GM12864 (cell line): ENCODE data around the gene STK32C.

Experiments
- DNase-seq: peaks from one replicate; pipeline ENCODE4 v3.0.0-alpha.2; 2011; ENCODE audit warnings: low read depth
- H3K4me3 ChIP-seq: 2 replicates; pipeline ENCODE4 v1.5.1; 2011; ENCODE audit warnings: mild to moderate bottlenecking, low read depth, low read length, control low read depth
- TF ChIP-seq, protein P1 (sequence below): IDR thresholded peaks from 2 replicates; pipeline ENCODE4 v1.5.1; 2011; ENCODE audit warnings: low read depth, mild to moderate bottlenecking, moderate library complexity, low read length, control low read depth, inconsistent platforms; ENCODE audit errors: missing control alignments

The STK32C gene

DNA sequence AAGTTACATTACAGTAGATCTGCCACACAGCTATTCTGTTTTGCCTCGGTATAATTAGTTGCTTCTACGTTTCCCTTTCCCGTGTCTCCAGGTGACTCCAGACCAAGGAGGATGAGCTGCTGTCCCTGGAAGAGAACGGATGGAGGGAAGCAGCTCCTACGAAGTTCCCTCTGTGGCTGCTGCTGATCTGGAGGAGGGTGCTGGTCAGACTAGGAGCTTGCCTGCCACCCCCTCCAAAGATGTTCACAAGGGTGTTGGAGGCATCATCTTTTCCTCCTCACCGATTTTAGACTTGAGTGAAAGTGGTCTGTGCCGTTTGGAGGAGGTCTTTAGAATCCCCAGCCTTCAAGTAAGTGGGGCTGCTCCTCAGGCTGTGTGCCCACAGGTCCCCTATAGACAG lies 25.6 kb upstream of the STK32C start:
- H3K4me3 ChIP-seq = no peak overlapping the region
- TF ChIP-seq, protein P1, sequence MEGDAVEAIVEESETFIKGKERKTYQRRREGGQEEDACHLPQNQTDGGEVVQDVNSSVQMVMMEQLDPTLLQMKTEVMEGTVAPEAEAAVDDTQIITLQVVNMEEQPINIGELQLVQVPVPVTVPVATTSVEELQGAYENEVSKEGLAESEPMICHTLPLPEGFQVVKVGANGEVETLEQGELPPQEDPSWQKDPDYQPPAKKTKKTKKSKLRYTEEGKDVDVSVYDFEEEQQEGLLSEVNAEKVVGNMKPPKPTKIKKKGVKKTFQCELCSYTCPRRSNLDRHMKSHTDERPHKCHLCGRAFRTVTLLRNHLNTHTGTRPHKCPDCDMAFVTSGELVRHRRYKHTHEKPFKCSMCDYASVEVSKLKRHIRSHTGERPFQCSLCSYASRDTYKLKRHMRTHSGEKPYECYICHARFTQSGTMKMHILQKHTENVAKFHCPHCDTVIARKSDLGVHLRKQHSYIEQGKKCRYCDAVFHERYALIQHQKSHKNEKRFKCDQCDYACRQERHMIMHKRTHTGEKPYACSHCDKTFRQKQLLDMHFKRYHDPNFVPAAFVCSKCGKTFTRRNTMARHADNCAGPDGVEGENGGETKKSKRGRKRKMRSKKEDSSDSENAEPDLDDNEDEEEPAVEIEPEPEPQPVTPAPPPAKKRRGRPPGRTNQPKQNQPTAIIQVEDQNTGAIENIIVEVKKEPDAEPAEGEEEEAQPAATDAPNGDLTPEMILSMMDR = no peak

DNA sequence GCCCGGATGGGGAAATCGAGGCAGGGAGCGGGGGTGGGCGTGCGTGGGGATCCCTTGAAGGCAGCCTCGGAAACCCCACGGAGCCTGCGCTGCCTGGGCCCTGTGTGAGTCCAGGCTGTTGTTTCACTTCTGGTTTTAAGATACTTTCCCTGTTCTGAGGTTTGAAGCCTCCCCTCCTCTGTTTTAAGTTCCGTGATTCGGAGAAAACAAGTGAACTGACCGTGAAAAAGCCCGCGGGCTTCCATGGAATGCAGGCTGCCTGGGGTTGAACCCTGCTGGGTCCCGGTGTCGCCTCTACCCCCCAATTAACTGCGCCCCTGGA lies 24.6 kb upstream of the STK32C start:
- TF ChIP-seq, protein P1 = no peak
- peak overlapping the region; percentile 83 for H3K4me3 ChIP-seq
- DNase-seq = peak; percentile 47

More for the DNA sequence above, 25.6 kb upstream of the STK32C start:
- DNase-seq = no peak

DNA sequence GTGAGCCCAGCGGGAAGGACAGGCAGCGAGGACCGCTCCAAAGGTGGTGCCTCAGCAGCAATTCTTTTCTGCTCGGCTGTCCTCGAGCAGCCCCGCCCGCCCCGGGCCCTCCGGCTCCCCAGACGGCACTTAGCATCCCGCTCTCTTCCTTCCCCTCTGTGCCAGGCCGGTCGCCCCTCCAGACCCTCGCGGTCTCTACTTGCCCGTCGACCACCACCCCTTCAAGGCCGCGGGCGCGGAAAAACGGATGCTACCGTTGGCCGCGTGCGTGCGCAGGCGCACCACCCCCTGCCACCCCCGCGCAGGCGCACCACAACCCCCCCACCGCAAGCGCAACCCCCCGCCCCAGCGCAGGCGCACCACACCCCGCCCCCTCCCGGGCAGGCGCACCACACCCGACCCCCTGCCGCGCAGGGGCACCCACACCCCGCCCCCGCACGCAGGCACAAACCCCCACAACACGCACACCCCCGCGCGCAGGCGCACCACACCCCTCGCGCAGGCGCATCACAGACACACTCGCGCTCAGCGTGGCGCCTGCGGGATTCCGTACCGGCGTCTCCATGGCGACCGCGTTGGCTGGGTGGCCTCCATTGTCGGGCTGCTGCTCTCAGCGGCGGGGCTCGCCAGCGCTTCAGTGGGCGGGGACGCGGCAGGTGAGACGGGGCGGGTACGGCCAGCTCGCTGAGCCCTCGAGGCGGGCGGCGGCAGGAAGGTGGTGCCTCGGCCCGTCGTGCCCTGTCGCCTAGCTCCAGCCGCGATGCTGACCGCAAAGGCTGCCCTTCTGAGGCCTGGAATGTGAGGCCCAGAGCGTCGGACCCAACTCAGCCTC lies 24.1 kb upstream of the STK32C start, which contains the start of gene LRRC27:
TSS of gene LRRC27 (plus strand) at position 593 of the 832 bp plus-strand sequence. CDS start 1,332 bp downstream, outside the sequence.
- DNase-seq = peak; percentile 87
- TF ChIP-seq, protein P1 = no peak
- peak within 1 kb of the TSS; percentile 99 for H3K4me3 ChIP-seq

DNA sequence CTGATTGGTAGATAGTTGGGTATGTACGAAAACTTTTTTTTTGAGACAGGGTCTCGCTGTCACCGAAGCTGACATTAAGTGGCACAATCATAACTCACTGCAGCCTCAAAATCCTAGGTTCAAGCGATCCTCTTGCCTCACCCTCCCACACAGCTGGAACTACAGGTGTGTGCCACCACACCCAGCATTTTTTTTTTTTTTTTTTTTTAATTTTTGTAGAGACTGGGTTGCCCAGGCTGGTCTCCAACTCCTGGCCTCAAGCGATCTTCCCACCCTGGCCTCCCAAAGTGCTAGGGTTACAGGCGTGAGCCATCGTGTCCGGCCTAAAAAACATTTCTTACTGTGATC lies 22.7 kb upstream of the STK32C start:
- no peak for DNase-seq
- H3K4me3 ChIP-seq = peak overlapping the region; percentile 99
- TF ChIP-seq, protein P1 = no peak

DNA sequence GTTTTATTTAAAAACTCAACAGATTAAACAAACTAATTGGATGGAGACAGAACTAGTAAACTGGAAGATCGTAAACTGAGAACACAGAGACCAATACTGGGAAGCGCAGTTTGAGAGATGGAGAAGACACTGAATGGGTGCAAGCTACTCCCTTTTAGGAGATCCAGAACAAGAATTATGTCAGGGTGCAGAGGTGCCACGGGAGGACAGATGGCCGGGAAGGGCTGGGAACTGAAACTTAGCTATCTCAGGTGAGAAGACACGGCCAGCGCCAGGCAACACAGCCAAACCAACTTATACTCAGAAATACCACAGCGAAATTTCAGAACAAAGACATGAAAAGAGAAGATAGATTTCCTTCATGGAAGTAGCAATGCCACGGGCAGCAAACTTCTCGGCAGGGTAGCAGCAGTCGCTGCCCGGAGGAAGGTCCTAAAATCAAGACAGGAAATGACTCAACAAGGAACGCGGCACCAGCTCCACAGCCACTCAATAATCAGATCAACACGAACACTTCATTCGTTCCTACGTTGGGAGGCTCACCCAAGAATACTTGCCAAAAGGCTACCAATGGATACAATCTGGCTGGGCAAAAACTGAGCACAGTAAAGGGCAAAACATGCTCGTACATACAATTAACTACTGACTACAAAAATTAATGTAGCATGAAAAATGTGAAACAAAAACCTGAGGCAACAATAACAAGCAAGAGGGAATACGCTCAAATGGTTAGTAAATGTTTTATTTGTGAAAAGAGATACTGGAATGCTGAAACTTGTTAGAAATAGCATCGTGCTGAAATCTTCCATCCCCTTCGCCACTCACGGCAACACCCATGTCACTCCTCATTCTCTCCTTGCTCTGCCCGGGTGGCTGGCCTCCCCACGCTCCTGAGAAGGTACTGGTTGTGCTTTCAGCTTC lies 22.1 kb upstream of the STK32C start:
- DNase-seq = no peak
- H3K4me3 ChIP-seq = peak overlapping the region; percentile 99
- TF ChIP-seq, protein P1 = no peak

DNA sequence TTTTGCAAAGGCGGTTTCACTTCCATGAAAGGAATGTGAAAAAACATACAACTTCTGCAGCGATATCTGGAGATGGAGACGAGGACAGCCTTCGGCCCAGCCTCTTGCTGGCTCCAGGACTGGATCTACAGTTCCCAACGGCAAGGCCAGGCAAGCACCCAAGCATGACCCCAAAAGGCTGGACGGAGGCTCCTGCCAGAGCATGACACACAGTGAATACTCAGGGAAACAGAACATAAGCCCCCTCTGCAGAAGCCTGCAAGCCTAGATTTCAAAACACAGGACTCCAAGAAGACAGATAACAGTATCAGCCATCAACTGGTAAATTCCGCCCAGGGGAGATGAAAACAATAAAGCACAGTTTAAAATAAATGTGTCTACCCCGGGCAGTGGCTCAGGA lies 21.0 kb upstream of the STK32C start:
- no peak overlapping the region for H3K4me3 ChIP-seq
- TF ChIP-seq, protein P1 = no peak
- no peak for DNase-seq
